Measurements from ENCODE around the gene ASPSCR1. TPM values are rescaled to one million over a fixed set of nuclear protein-coding genes. Genes with fewer than 3 reads are reported as not detected.

The ASPSCR1 gene
- total and polyA plus RNA-seq, 9 of the 15 experiments (the other 6 are each of a cell fraction or from before 2014, with no cell fraction given), result 0.90 to 36.9 (median 11.6) TPM

DNA sequence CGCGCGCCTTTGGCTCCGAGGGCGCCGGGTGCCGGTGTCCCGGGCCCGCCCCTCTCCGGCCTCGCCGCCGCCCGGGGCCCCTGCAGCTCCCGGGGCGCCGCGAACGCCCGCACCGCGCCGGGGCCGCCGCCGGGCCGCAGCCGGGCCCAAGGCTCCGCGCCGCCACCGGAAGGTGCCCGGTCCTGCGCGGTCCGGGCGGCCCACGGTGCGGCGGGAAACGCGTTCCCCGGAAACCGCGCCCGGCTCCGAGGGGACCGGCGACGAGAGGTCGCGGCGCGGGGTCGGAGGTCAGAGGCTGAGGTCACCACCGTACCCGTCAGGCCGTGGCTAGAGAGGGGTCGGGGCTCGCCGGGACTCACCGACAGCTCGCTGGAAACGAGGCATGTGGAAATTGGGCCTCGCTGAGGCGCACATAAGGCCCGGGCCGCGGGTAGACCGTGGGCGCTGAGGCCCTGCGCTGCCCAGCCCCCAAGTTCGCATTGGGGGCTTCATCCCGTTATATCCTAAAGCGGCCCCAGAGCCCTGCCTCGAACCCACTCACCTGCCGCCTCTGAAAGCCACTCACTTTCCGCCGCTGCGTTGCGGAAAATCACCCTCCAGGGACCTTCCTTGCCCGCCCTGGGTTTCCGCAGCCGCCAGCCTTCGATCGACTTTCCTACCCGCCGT lies 88.3 kb downstream of the ASPSCR1 start, which contains the start of gene DUS1L (continued):
- TF ChIP-seq, protein P1, sequence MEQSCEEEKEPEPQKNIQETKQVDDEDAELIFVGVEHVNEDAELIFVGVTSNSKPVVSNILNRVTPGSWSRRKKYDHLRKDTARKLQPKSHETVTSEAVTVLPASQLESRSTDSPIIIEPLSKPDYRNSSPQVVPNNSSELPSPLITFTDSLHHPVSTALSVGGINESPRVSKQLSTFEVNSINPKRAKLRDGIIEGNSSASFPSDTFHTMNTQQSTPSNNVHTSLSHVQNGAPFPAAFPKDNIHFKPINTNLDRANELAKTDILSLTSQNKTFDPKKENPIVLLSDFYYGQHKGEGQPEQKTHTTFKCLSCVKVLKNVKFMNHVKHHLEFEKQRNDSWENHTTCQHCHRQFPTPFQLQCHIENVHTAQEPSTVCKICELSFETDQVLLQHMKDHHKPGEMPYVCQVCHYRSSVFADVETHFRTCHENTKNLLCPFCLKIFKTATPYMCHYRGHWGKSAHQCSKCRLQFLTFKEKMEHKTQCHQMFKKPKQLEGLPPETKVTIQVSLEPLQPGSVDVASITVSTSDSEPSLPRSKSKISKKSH (CRISPR knock-in tag; IDR thresholded peaks at IDR 0.05), result no peak
- TF ChIP-seq SRSF3 (IDR thresholded peaks at IDR 0.05; ENCODE audit: insufficient read depth, low read length) (no peak), RCOR1 (IDR thresholded peaks at IDR 0.05; ENCODE audit: borderline replicate concordance in 1 of 2, low read depth in 2 of 2, low read length in 2 of 2) (peak in 1 of 2 experiments; percentile 40; a peak in 1 of 4 replicates), ZNF3 (CRISPR knock-in tag; IDR thresholded peaks at IDR 0.05) (no peak), RHOXF2B (CRISPR knock-in tag; conservative IDR thresholded peaks at IDR 0.05) (no peak), PHTF2 (CRISPR knock-in tag; IDR thresholded peaks at IDR 0.05) (no peak), NFE2L1 (tag; IDR thresholded peaks at IDR 0.05; ENCODE audit: borderline replicate concordance, low read depth) (no peak), RFX7 (CRISPR knock-in tag; IDR thresholded peaks at IDR 0.05) (no peak), ZFP1 (CRISPR knock-in tag; IDR thresholded peaks at IDR 0.05) (no peak), POLR3A (IDR thresholded peaks at IDR 0.05; ENCODE audit: borderline replicate concordance, extremely low read depth, insufficient read depth, insufficient read length) (no peak), BMI1 (IDR thresholded peaks at IDR 0.05; ENCODE audit: low read length) (no peak), NR2C1 (IDR thresholded peaks at IDR 0.05) (peak; percentile 98), NR2C1 (tag; IDR thresholded peaks at IDR 0.05) (peak; percentile 99), POLR2AphosphoS2 (IDR thresholded peaks at IDR 0.05; ENCODE audit: low read length) (no peak), RBBP5 (IDR thresholded peaks at IDR 0.05; ENCODE audit: borderline replicate concordance, insufficient read depth, low read length, poor library complexity, severe bottlenecking) (peak; percentile 91), CREM (IDR thresholded peaks at IDR 0.05; ENCODE audit: low read depth) (peak; percentile 77), POLR2B (IDR thresholded peaks at IDR 0.05; ENCODE audit: low read depth, partially characterized antibody) (no peak)
- TF ChIP-seq, protein P2, sequence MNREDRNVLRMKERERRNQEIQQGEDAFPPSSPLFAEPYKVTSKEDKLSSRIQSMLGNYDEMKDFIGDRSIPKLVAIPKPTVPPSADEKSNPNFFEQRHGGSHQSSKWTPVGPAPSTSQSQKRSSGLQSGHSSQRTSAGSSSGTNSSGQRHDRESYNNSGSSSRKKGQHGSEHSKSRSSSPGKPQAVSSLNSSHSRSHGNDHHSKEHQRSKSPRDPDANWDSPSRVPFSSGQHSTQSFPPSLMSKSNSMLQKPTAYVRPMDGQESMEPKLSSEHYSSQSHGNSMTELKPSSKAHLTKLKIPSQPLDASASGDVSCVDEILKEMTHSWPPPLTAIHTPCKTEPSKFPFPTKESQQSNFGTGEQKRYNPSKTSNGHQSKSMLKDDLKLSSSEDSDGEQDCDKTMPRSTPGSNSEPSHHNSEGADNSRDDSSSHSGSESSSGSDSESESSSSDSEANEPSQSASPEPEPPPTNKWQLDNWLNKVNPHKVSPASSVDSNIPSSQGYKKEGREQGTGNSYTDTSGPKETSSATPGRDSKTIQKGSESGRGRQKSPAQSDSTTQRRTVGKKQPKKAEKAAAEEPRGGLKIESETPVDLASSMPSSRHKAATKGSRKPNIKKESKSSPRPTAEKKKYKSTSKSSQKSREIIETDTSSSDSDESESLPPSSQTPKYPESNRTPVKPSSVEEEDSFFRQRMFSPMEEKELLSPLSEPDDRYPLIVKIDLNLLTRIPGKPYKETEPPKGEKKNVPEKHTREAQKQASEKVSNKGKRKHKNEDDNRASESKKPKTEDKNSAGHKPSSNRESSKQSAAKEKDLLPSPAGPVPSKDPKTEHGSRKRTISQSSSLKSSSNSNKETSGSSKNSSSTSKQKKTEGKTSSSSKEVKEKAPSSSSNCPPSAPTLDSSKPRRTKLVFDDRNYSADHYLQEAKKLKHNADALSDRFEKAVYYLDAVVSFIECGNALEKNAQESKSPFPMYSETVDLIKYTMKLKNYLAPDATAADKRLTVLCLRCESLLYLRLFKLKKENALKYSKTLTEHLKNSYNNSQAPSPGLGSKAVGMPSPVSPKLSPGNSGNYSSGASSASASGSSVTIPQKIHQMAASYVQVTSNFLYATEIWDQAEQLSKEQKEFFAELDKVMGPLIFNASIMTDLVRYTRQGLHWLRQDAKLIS (CRISPR knock-in tag; IDR thresholded peaks at IDR 0.05), result no peak
- TF ChIP-seq, protein P3, sequence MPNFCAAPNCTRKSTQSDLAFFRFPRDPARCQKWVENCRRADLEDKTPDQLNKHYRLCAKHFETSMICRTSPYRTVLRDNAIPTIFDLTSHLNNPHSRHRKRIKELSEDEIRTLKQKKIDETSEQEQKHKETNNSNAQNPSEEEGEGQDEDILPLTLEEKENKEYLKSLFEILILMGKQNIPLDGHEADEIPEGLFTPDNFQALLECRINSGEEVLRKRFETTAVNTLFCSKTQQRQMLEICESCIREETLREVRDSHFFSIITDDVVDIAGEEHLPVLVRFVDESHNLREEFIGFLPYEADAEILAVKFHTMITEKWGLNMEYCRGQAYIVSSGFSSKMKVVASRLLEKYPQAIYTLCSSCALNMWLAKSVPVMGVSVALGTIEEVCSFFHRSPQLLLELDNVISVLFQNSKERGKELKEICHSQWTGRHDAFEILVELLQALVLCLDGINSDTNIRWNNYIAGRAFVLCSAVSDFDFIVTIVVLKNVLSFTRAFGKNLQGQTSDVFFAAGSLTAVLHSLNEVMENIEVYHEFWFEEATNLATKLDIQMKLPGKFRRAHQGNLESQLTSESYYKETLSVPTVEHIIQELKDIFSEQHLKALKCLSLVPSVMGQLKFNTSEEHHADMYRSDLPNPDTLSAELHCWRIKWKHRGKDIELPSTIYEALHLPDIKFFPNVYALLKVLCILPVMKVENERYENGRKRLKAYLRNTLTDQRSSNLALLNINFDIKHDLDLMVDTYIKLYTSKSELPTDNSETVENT (CRISPR knock-in tag; IDR thresholded peaks at IDR 0.05), result 0 out of 2 replicates have a peak, but pooled peaks have one; percentile 38
- TF ChIP-seq, protein P4, sequence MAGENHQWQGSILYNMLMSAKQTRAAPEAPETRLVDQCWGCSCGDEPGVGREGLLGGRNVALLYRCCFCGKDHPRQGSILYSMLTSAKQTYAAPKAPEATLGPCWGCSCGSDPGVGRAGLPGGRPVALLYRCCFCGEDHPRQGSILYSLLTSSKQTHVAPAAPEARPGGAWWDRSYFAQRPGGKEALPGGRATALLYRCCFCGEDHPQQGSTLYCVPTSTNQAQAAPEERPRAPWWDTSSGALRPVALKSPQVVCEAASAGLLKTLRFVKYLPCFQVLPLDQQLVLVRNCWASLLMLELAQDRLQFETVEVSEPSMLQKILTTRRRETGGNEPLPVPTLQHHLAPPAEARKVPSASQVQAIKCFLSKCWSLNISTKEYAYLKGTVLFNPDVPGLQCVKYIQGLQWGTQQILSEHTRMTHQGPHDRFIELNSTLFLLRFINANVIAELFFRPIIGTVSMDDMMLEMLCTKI (IDR thresholded peaks at IDR 0.05; ENCODE audit: partially characterized antibody), result no peak

Data from K562 (cell line).